NCI-H1694 (cell line): ENCODE results near the gene HOXB1.
A peak's percentile ranks its signal among the peaks of the same experiment; 100 is the strongest.
"Not testable (repeated sequence)": the region's sequence is repeated elsewhere in the genome, so short reads cannot be mapped to it uniquely, and the experiment has no call there.

Experiments
- DNase-seq: peaks from one replicate; lab custom pipeline; 2025; lab: John Stamatoyannopoulos, UW

The HOXB1 gene

DNA sequence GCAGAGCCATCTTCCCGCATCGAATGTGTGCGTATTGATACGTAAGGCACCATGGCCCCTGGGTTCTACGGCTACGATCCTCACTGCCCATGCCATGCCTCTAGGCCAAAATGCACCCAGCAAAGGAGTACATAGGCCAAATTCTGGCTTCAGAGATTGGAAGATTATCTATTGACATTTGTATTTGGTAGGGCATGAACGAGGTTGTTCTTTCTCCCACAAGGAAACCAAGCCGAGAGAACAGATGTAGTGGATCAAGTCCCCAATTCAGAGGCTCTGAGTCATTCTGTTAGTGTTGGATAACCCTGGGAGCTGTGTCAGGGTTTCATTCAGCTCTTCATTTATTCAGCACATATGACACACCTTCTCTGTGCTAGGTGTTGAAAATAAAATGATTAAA, 36.5 kb downstream of the HOXB1 start:
- DNase-seq: no peak

DNA sequence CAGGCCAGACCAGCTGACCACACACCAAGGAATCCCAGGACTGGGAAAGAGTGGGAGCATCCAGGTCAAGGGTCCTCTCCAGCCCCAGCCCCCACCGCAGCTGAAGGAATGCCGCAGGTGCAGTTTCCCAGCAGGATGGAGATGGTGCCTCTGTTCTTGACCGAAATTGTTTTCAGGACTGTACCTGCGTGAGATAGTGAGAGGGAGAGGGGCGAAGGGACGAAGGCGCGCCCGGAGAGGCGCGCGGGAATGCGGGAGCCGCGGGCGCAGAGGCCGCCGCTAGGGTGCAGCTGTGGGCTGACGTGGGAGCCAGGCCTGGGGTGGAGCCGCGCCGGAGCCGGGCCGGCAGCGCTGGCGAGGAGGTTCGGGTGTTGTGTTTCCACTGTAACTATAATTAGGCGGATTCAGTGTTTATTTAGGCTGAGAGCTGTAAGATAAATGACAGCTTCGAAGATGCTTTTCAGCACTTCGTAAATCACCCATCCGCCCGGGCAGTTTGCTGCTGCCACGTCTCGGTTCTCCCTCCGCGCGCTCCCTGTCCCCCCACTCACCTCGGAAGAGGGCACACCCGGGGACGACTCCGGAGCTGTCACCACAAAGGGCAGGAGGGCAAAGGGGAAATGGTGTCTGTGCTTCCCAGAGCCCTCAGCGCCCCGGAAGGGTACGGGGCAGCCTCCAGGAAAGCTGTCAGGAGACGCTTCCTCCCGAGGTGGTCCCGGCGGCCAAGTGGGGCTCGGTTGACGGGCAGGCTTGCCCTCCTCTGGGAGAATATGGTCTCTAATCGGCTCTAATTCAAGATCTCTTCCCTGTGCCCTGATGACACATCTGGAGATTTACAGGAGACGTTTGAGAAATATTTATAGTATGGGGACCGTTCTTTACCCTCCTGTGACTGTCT, 38.2 kb downstream of the HOXB1 start:
- DNase-seq: no peak

DNA sequence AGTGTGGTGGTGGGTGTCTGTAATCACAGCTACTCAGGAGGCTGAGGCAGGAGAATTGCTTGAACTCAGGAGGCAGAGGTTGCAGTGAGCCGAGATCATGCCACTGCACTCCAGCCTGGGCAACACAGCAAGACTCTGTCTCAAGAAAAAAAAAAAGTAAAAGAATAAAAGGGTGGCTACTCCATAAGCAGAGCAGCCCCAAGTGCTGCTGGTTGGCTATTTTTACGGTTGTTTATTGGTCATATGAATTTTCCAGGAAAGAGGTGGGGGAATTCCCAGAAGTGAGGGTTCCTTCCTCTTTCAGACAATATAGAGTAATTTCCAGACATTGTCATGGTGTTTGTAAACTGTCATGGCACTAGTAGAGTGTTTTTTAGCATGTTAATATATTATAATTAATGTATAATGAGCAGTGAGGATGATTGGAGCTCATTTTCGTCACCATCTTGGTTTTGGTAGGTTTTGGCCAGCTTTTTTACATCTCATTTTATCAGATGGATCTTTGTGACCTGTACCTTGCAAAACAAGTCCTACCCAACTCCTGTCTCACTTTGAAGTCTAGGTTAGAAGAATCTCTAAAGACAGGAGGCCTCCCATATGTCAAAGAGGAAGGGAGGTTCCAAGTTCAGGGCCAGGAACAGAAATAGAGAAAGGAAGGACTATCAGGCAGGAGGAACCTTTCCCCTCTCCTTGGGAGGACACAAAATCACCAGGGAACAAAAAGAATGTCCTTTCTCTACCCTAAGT, 39.1 kb downstream of the HOXB1 start:
- DNase-seq: no peak

DNA sequence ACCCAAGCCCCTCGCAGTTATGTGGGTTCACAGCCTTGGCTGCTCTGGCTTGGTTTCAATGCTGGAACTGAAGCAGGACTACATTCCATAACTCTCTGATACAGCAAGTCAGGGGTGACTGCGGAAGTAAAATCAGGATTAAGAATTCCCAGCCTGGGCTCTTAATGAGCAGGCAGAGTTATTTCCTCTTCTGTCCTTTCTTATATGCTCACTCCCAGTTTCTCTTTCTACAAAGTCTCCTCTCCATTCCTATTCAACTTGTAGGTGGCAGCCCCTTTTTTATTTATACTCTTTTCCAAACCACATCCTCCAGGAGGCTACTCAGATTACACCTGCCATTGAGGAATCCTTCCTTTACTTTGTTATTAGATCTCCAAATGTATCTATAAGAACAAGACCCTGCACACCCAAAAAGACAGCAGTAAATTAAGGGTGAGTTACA, 40.3 kb downstream of the HOXB1 start:
- no peak for DNase-seq

DNA sequence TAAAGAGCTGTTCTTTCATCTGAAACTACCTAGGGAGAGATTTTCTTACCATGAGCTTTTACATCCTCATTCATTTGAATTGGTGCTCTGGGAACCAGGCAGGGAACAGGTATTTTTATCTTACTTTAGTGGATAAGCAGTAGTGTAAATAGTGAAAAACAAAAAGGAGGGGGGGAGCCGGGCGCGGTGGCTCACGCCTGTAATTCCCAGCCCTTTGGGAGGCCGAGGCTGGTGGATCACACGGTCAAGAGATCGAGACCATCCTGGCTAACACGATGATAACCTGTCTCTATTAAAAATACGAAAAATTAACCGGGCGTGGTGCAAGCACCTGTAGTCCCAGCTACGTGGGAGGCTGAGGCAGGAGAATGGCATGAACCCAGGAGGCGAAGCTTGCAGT, 41.0 kb downstream of the HOXB1 start:
- no peak for DNase-seq

DNA sequence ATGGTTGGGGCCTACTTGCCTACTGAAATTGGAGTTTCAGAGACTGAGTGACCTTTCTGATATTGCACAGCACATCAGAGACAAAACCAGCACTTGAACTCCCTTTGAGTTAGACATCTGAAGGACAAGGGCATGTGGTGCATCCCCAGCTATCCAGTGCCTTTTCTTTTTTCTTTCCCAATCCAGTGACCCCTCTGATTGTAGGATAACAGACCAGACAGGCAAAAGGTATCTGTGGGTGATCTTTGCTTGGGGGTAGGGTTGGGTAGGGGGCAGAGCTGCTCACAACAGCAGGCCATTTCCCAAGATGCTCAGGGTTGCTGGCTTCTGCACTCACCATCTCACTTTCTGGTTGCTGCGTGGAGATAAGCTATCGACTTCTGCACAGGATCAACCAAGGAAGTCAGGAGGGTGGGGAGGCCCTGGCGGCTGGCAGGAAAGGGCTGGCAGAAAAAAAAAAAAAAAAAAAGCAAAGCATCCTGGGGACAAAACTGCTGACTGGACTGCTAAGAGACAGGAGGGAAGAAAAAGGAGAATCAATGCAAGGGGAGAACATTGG, 42.2 kb downstream of the HOXB1 start:
- DNase-seq: no peak

DNA sequence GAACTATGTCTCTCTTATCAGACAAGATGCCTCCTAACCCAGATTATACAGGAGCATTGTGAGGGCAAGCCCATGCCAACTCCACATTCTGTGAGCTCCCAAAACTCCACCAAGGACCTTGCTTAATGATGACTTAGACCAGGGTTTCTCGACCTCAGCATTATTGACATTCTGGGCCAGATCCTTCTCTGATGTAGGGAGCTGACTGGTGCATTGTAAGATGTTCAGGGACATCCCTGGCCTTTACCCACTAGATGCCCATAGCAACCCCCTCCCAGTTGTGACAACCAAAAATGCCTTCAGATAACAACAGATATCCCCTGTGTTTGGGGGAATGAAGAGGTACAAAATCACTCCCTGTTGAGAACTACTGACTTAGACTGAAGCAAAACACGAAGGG, 43.6 kb downstream of the HOXB1 start:
- DNase-seq: no peak

DNA sequence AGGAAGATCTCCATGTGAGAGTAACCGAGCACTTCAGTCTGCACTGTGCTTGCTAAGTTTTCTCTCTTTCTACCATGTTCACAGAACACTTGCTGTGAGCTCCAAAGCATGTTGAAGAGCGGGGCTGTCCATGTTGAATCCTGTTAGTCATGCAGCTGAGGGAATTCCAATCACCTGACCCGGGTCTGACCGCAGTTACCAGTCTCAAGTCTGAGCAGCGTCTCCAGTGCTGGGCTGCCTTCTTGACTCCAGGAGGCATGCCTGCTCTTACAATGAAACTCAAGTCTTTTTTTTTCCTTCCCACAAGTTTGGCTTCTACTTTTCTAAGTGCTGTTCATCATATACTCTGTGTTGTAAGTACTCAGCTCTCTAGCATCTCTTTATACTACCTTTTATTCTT, 44.3 kb downstream of the HOXB1 start:
- no peak for DNase-seq

DNA sequence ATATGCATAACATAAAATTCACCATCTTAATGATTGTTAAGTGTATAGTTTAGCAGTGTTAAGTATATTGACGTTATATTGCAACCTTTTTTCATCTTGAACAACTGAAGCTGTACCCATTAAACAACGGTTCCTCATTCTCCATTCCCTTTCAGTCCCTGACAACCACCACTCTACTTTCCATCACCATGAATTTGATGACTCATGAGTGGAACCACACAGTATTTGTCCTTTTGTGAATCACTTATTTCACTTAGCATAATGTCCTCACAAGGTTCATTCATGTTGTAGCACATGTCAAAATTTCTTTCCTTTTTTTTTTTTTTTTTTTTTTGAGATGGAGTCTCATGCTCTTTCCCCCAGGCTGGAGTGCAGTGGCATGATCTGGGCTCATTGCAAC, 46.0 kb downstream of the HOXB1 start:
- no peak for DNase-seq

DNA sequence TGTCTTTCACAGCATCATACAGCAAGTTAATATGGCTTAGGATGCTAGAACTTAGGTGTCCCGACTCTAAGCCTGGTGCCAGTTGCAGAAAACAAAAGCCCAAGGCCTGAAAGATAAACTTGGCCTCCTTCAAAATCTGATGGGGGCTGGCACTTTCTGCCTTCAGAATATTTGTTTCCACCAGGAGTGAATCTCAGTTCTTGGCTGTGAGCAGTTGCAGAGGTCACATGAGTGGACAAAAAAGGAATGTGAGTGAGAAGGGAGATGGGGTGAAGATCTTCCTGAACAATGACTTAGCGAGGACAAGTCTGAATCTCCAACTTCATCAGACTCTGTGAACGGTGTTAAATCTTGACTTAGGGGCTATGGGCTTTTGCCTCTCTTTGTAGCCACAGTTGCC, 46.6 kb downstream of the HOXB1 start:
- DNase-seq: no peak

DNA sequence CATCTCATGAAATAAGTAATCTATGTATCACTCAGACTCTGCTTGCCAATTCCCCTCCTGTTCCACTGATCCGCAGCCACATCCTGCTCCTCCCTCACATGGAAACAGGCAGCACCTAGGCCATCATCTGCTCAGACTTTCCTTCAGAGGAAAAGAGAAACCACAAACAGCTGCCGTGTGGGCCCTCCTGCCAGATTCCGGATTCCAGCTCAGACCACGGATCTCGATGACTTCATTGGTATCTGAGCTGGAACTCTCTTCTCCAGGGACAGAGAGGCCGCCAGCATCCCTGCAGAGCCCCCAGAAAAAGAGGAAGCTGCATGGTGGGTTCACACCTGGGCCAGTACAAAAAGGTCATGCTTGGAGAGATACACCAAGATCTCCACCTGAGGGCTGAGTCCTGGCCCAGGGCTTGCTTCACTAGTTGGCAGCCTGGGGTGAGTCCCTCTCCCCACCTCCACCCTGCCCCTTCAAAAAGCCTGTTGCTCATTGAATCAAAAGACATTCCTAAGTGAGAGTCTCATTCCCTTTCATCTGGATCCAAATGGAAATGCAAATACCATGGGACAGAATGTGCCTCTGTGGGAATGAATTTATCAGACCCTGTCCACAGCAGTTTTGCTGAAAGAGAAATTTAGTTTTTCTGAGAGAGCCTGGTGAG, 47.2 kb downstream of the HOXB1 start:
- peak; percentile 29 for DNase-seq

DNA sequence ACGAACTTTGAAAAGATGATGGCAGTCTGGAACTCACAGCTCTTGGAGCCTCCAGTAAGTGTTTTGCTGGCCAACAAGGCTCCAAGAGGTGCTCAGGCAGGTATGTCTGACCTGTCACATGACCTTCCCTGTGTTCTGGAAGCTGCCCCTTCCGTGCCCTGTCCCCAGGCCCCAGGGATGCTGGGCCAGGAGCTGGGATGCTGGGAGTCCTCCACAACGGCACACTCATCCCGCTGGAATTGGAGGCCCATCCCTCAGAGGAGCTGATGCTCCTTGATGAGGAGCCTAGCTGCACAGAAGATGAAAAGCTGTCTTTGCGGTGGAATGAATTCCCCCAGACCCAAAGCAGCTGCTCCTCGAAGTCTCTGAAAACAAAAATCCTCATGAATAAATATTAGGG, 47.8 kb downstream of the HOXB1 start:
- DNase-seq: no peak

DNA sequence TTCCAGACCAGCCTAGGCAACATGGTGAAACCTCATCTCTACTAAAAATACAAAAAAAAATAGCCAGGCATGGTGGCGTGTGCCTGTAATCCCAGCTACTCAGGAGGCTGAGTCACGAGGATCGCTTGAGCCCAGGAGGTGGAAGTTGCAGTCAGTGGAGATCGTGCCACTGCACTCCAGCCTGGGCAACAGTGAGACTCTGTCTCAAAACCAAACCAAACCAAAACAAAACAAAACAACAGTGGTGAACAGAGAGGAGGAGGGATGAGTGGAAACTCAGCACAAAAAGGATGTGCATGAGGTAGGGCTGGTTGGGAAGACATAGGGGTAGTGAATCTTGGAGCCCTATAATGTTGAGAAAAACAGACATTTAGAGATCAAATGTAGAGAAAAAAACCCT, 48.5 kb downstream of the HOXB1 start:
- not testable (repeated sequence) for DNase-seq

DNA sequence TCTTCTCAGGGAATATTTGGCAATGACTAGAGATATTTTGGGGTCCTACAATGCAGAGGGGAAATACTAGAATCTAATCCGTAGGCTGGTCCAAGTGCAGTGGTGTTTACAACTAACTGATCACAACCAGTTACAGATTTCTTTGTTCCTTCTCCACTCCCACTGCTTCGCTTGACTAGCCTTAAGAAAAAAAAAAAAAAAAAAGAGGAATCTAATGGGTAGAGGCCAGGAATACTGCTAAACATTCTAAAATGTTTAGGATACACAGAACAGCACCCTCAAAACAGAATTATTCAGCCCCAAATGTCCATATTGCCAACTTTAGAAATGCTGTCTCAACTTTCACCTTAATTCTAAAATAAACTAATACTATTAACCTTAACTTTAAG, 51.8 kb downstream of the HOXB1 start:
- no peak for DNase-seq
